Tibial nerve (tissue), 4 donors: ENCODE measurements around the gene TMEM126B. TPM values are rescaled to one million over a fixed set of nuclear protein-coding genes. Genes with fewer than 3 reads are reported as not detected.
"Not testable (repeated sequence)": the region's sequence is repeated elsewhere in the genome, so short reads cannot be mapped to it uniquely, and the experiment has no call there.

Experiments used
- DNase-seq, 2 donors: peaks; one replicate each; pipeline ENCODE4 v3.0.0-alpha.2; 2019; ENCODE audit warnings: low spot score in 2 of 2
- H3K27ac ChIP-seq, 4 donors: fragments of 200-600 bp; sonication (generic) in 3 of 4; one replicate each; pipeline ENCODE4 v1.5.1; 2017 to 2019; ENCODE audit warnings: mild to moderate bottlenecking in 1 of 4
- H3K27me3 ChIP-seq, 2 donors: fragments of 200-600 bp; sonication (generic) in 1 of 2; one replicate each; pipeline versions ENCODE4 v1.5.1 to v1.6.0; 2017 to 2019
- H3K36me3 ChIP-seq, 3 donors: fragments of 200-600 bp; sonication (generic); one replicate each; pipeline ENCODE4 v1.5.1; 2018 to 2019
- H3K4me1 ChIP-seq, 4 donors: fragments of 200-600 bp; sonication (generic) in 3 of 4; one replicate each; pipeline ENCODE4 v1.5.1; 2017 to 2019
- H3K4me3 ChIP-seq, 4 donors: fragments of 200-600 bp; sonication (generic) in 3 of 4; one replicate each; pipeline ENCODE4 v1.5.1; 2017 to 2019; ENCODE audit warnings: mild to moderate bottlenecking in 1 of 4, moderate library complexity in 1 of 4
- H3K9me3 ChIP-seq, 4 donors: fragments of 200-600 bp; sonication (generic) in 3 of 4; one replicate each; pipeline ENCODE4 v1.5.1; 2017 to 2019
- CTCF ChIP-seq, 5 experiments: fragments of 200-600 bp in 3 of 5; fragments of 450-650 bp in 2 of 5; sonication (generic) in 3 of 5; IDR thresholded peaks; one replicate each; pipeline ENCODE4 v1.5.1; 2016 to 2019; ENCODE audit warnings: antibody characterized with exemption in 5 of 5, mild to moderate bottlenecking in 3 of 5, moderate library complexity in 2 of 5
- EP300 ChIP-seq, 2 donors: sonication (generic); formaldehyde crosslinking; IDR thresholded peaks; one replicate each; pipeline ENCODE4 v1.6.1; 2017; ENCODE audit warnings: antibody characterized with exemption in 2 of 2, mild to moderate bottlenecking in 1 of 2
- POLR2A ChIP-seq, 2 donors: fragments of 450-650 bp; IDR thresholded peaks; one replicate each; pipeline ENCODE4 v1.6.1; 2017; ENCODE audit warnings: antibody characterized with exemption in 2 of 2, mild to moderate bottlenecking in 2 of 2, moderate library complexity in 2 of 2
- WGBS, 2 donors: methylation state at CpG; one replicate each; pipeline ENCODE4 v1.1.5; 2018; 5-methylcytosine and 5-hydroxymethylcytosine counted together
- total RNA-seq, 4 donors: library from RNA; depleted of rRNA; stranded (reverse); fragments of >200 nt; gene quantifications; one replicate each; pipeline ENCODE4 v1.1.0, GENCODE V29; 2016

Gene TMEM126B
- total RNA-seq, 4 donors from 2014 or later: 39.4 to 55.9 (median 46.4) TPM

DNA sequence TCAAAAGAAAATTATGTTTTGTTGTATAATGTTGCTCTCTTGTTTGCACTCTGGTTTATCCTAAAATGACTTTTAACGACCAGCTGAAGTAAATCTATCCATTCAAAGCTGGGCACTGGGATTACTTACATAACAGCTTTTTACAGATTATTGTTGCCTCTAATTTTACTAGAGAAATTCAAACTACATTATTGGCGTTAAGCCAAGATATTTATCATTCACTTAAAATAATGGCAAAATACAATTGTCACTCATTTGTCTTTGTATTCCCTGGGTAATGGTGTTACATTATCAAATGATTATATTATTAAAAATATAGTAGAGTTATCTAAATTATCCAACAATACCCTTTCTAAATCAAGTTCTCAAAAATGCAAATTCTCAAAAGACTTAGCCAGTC lies 31.5 kb upstream of the TMEM126B start:
- Histone ChIP-seq H3K27ac (no peak overlapping the region), H3K27me3 (no peaks in the 10 kb centered on the region), H3K4me1 (no peaks in the 10 kb centered on the region), H3K4me3 (no peak overlapping the region), H3K36me3 (no peaks in the 10 kb centered on the region), H3K9me3 (no peaks in the 10 kb centered on the region)
- TF ChIP-seq POLR2A (IDR thresholded peaks at IDR 0.05) (no peak), CTCF (IDR thresholded peaks at IDR 0.05) (no peak)
- no peak for DNase-seq
- WGBS, 2 donors: 71 to 76% methylated on average over 2 of the region's 2 CpGs

GRCh38 chr11:85599083-85599482 lies 29.3 kb upstream of the TMEM126B start:
- no peak for DNase-seq
- 51 to 61% methylated on average over 5 of the region's 5 CpGs for WGBS, 2 donors
- no peaks in the 10 kb centered on the region for H3K36me3 ChIP-seq
- no peaks in the 10 kb centered on the region for H3K9me3 ChIP-seq
- TF ChIP-seq CTCF (IDR thresholded peaks at IDR 0.05) (no peak), EP300 (IDR thresholded peaks at IDR 0.05) (no peak), POLR2A (IDR thresholded peaks at IDR 0.05) (no peak)
- no peaks in the 10 kb centered on the region for H3K27me3 ChIP-seq
- no peak overlapping the region for H3K27ac ChIP-seq
- no peaks in the 10 kb centered on the region for H3K4me1 ChIP-seq
- H3K4me3 ChIP-seq: no peak overlapping the region

- no peak overlapping the region for H3K4me3 ChIP-seq
- 96 to 98% methylated on average over 2 of the region's 2 CpGs for WGBS, 2 donors
- no peak for TF ChIP-seq CTCF (IDR thresholded peaks at IDR 0.05)
- TF ChIP-seq EP300 (IDR thresholded peaks at IDR 0.05): no peak
- TF ChIP-seq POLR2A (IDR thresholded peaks at IDR 0.05): no peak
- H3K27ac ChIP-seq: no peak overlapping the region
- H3K9me3 ChIP-seq: peaks cover 0 to 5% (median 0%) of the 10 kb centered on the region in 4 donors
- H3K36me3 ChIP-seq: no peaks in the 10 kb centered on the region
- no peaks in the 10 kb centered on the region for H3K4me1 ChIP-seq
- no peak for DNase-seq
- no peaks in the 10 kb centered on the region for H3K27me3 ChIP-seq
Observed at GRCh38 chr11:85602526-85603213, 25.7 kb upstream of the TMEM126B start.

DNA sequence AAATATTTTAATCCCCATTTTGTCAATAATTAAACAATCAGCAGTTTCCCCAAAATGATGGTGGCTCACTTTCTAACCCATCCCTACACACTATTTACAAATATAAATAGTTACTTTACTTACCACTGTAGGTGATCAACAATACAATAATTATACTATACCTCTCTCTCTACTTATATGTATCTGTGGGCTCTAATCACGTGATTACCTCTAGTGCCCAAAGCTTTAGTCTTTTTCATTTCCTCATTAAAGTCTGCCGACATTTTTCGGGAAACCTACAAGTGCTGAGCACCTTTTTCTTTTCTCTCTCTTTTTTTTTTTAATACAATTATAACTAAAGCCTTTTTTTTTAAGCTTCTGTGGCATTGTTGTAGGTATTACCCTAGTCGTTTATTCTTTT lies 25.2 kb upstream of the TMEM126B start:
- TF ChIP-seq EP300 (IDR thresholded peaks at IDR 0.05) (no peak), POLR2A (IDR thresholded peaks at IDR 0.05) (no peak), CTCF (IDR thresholded peaks at IDR 0.05) (no peak)
- 90 to 92% methylated on average over 4 of the region's 4 CpGs for WGBS, 2 donors
- peaks cover 0 to 5% (median 0%) of the 10 kb centered on the region in 4 donors for H3K9me3 ChIP-seq
- no peaks in the 10 kb centered on the region for H3K36me3 ChIP-seq
- H3K27me3 ChIP-seq: no peaks in the 10 kb centered on the region
- DNase-seq: no peak
- H3K4me3 ChIP-seq: no peak overlapping the region
- no peak overlapping the region for H3K27ac ChIP-seq
- H3K4me1 ChIP-seq: no peaks in the 10 kb centered on the region

GRCh38 chr11:85606237-85606636 lies 22.2 kb upstream of the TMEM126B start:
- H3K9me3 ChIP-seq, H3K27ac ChIP-seq, H3K4me3 ChIP-seq, DNase-seq, H3K36me3 ChIP-seq, H3K4me1 ChIP-seq, H3K27me3 ChIP-seq: not testable (repeated sequence)
- 92 to 98% methylated on average over 3 of the region's 3 CpGs for WGBS, 2 donors

- not testable (repeated sequence) for H3K27ac ChIP-seq, H3K36me3 ChIP-seq, H3K27me3 ChIP-seq, H3K4me1 ChIP-seq, DNase-seq, H3K4me3 ChIP-seq, H3K9me3 ChIP-seq
Observed at GRCh38 chr11:85608621-85609020, 19.8 kb upstream of the TMEM126B start.

DNA sequence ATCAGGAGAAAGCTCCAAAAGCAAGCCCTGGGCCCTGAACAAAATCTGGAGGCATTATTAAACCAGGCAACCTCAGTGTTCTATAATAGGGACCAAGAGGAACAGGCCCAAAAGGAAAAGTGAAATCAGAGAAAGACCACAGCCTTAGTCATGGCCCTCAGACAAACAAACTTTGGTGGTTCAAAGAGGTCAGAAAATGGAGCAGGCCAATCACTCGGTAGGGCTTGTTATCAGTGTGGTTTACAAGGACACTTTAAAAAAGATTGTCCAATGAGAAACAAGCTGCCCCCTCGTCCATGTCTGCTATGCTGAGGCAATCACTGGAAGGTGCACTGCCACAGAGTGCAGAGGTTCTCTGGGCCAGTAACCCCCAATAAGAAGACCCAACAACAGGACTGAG lies 19.1 kb upstream of the TMEM126B start:
- not testable (repeated sequence) for H3K27me3 ChIP-seq, H3K4me3 ChIP-seq, DNase-seq, H3K27ac ChIP-seq, H3K9me3 ChIP-seq, H3K4me1 ChIP-seq, H3K36me3 ChIP-seq
- 75 to 77% methylated on average over 2 of the region's 2 CpGs for WGBS, 2 donors

DNA sequence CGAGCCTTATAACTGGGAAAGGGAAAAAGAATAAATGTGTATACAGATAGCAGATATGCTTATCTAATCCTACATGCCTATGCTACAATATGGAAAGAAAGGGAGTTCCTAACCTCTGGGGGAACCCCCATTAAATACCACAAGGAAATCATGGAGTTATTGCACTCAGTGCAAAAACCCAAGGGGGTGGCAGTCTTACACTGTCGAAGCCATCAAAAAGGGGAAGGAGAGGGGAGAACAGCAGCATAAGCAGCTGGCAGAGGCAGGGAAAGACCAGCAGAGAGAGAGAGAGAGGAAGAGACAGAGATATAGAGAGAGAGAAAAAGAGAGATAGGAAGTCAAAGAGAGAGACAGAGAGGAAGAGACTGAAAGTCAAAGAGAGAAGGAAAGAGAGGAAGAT lies 16.8 kb upstream of the TMEM126B start:
- not testable (repeated sequence) for H3K27me3 ChIP-seq, H3K4me3 ChIP-seq, H3K27ac ChIP-seq, H3K4me1 ChIP-seq, H3K36me3 ChIP-seq, H3K9me3 ChIP-seq, DNase-seq
- 74 to 85% methylated on average over 2 of the region's 2 CpGs for WGBS, 2 donors
